Left hindlimb (tissue), 1 donor: Measurements from ENCODE around the gene CLHC1.
"Not testable (repeated sequence)": the region's sequence is repeated elsewhere in the genome, so short reads cannot be mapped to it uniquely, and the experiment has no call there.

Experiments used
- DNase-seq: peaks from one replicate; pipeline ENCODE4 v3.0.0-alpha.2; 2018

CLHC1 gene

GRCh38 chr2:55232084-55232862, at the start of gene CLHC1, which contains the start of gene RPS27A:
CLHC1 (minus strand) TSS chr2:55232293; CDS start chr2:55222411, 9,882 bp downstream.
RPS27A (plus strand) TSS chr2:55232688; CDS start chr2:55232825, 137 bp downstream.
- DNase-seq, result peak; percentile 94

GRCh38 chr2:55280851-55281546, 48.9 kb upstream of the CLHC1 start:
- DNase-seq, result not testable (repeated sequence)

DNA sequence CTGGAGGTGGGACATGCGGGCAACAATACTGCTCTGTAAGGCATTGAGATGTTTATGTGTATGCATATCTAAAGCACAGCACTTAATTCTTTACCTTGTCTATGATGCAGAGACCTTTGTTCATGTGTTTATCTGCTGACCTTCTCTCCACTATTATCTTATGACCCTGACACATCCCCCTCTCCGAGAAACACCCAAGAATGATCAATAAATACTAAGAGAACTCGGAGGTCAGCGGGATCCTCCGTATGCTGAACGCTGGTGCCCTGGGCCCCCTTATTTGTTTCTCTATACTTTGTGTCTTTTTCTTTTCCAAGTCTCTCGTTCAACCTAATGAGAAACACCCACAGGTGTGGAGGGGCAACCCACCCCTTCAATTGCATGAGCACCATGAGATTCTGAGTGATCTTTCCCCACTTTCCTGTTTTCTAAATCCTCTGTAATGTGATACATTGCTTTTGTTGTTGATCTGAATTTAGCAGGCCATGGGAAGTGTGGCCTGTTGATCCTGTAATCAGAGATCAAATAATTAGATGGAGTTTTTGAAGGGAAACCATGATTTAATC, 47.8 kb upstream of the CLHC1 start:
- DNase-seq, result not testable (repeated sequence)

GRCh38 chr2:55279214-55279835, 47.2 kb upstream of the CLHC1 start:
- not testable (repeated sequence) for DNase-seq

DNA sequence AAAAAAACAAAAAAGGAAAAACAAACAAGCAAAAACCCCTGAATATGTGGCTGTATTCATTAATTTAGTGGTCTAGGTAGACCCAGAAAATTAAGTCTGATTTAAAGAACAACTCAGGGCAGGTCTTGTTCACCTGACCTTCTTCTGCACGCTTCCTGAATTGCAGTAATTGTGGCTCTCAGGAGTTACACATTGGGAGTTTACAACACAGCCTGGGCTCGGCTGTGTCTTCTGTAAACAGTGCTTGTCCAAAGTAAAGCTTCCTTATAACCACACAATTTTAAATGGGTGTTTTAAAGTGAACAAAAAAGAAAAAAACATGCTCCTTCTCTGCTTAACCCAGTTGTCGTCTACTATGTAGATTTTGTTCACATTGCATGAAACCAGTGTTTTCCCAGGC, 45.2 kb upstream of the CLHC1 start:
- no peak for DNase-seq

GRCh38 chr2:55274346-55274745, 42.3 kb upstream of the CLHC1 start:
- DNase-seq, result not testable (repeated sequence)

DNA sequence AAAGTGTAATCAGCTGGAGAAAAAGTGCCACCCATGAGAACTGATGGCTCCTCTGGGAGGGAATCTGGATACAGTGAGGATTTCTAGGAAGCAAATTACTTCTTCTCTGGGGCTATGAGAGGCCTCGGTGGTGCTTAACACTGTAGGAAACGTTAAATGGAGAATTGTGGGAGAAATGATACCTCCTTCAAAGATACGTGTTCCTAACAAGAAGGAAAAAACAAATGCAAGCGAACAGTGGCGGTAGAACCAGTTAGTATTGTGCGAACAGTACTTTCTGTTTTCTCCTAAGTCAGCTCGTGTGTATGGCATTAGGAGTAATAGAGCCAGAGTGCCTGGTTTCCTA, 37.5 kb upstream of the CLHC1 start:
- no peak for DNase-seq

DNA sequence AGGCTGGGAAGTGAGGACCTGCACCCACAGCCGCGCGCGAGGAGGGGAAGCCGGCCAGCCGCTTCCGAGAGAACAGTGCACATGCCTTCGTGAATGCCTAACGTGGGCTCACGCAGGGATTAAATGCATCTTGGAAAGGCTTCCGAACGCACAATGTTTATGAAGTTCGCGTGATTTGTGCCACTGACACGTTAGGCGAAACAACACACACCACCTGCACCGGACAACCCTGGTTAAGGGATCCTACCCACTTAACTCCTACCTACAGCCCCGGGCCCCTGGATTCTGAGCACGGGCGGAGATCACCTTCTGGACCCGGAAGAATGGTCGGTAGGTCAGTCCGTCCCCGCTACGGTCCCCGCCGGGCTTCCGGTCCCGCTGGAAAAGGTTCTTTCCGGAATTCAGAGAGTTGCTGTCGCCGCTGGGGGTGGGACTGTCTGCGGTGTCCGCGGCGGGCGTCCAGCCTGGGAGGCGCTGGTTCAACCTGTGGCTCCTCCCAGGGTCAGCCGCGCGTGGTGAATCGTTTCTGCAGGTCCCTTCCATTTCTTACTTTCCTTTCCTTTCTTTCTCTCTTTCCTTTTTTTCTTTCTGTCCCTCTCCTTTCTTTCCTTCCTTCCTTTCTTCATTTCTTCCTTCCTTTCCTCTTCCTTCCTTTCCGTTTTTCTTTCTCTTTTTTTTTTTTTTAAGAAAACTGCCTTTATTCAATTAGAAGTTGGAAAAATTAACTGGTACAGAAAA, 37.0 kb upstream of the CLHC1 start, which contains the start of gene MTIF2:
TSS of gene MTIF2 (minus strand) at position 325 of the 738 bp plus-strand sequence. CDS start 5,373 bp downstream, outside the sequence.
- peak; percentile 97 for DNase-seq

DNA sequence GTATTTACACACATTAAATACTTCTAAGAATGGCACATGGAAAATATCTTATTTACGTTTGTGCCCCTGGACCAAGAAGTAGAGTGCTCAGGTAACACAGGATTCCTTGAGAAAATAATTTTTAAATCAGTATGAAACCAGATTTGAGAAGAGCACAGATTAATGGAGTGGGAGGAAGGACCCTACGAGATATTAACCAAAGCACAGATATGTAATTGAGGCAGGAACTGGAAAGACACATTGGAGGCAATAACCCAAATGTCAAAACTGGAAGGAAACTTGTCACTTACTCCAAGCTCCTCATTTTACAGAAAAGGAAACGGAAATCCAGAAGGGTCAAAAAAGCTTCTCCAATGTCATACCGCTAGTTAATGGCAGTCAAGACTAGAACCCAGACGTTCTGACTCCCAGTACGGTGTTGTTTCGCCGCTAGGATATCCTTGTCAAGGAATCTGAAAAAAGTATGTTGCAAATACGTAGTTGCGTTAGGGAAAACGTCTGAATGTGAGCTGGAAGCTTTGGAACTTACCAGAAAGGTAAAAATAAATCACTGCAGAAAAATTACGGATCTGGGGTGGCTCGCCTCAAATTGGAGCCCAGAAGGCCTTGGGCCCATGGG, 36.3 kb upstream of the CLHC1 start:
- no peak for DNase-seq

GRCh38 chr2:55259586-55259985, 27.5 kb upstream of the CLHC1 start:
- not testable (repeated sequence) for DNase-seq

DNA sequence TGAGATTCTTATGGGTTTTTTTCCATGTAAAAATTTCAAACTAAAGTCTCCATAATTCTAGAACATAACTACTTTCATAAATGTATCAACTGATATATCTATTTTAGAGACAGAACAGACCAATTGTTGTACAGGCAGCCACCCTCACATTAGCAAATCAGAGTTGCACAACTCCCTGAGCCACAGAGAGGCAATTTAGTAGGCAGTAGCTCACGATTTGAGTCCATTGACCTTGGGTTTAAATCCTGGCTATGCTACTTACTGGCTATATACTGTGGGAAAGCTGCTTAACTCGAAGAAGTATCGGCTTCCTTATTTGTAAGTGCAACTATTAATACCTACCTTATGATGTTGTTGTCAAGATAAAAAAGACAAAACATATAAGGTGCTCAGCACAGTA, 20.7 kb upstream of the CLHC1 start:
- no peak for DNase-seq

GRCh38 chr2:55247025-55247424, 14.9 kb upstream of the CLHC1 start:
- DNase-seq, result no peak

DNA sequence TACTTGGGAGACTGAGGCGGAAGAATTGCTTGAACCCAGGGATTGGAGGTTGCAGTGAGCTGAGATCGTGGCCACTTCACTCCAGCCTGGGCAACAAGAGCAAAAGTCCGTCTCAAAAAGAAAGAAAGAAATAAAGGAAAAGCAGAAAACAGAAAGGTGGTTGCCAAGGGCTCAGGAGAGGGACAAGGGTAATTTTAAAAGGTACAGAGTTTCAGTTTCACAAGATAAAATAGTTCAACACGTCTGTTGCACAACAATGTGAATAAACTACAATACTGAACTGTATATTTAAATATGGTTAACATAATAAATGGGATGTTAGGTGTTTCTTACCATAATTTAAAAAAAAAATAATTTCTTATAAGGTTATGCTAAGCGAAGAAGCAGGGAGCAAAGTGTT, 13.3 kb upstream of the CLHC1 start:
- DNase-seq, result no peak

DNA sequence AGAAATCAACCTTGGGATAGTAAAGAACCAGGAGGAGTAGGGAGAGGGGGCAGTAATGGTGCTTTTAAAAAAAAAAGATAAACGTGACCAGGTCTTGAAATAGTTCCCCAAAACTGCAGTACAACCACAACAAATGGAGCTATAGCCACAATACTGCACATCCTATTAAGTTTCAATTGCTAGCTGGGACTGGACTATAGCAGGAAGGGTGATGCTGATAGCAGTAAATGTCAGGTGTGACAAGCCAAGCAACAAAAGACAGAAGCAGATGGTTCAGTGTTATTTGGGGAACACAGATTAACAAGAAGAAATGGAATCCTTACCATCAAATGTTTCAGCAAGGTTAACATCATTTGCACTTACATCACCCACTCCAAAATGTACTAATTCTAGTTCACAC, 10.5 kb upstream of the CLHC1 start:
- no peak for DNase-seq

DNA sequence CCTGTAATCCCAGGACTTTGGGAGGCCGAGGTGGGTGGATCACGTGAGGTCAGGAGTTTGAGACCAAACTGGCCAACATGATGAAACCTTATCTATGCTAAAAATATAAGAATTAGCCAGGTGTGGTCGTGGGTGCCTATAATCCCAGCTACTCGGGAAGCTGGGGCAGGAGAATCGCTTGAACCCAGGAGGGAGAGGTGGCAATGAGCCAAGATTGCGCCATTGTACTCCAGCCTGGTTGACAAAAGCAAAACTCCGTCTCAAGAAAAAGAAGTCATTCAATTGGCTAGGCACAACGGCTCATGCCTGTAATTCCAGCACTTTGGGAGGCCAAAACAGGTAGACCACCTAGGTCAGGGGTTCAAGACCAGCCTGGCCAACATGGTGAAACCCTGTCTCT, 9.5 kb upstream of the CLHC1 start:
- not testable (repeated sequence) for DNase-seq

DNA sequence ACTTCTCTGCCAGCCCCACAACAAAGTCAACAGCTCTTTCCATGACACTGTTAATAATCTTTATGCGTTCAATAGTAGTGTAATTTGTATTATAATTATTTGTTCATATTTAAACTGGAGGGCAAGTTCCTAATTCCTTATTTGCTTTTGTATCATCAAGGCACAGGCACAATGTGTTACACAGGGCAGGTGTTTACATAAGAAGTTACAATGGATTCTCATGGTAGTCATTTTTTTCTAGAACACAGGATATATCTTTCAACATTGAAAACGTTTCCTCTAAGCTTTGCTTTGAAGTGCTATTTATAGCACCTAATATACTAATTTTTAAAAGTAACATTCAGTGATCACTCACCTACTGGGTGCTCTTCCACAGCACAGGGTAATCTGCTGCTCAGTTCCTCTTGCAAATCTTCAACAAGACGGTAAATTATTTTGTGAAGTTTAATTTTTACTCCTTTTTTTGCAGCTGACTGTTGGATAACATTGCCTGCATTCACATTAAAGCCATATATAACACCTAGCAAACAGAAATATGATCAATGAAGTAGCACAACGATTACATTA, 7.6 kb upstream of the CLHC1 start:
- DNase-seq, result no peak

DNA sequence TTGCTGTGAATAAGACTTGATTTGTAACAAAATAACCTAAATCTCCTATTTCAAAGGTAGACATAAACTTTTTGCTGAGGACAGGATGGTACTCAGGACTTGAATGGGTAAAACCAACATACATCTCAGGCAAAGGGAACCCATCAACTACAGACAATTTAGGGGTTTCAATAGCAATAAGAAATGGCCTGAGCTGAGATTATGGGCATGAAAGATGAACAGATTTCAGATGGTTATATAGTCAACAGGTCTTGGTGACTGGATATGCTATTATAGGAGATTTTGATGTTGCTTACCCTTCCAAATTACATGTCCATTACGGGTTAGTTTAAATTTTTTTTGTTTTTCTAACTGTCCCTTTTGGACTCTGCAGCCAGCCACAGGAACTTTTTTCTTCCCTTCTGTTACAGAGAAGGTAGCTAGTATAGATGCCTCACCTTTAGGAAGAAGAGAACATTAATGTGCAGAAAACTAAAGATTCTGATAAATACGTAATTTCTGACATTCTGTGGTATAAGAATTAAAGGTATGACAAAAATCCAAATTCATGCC, 5.0 kb upstream of the CLHC1 start:
- DNase-seq, result no peak

DNA sequence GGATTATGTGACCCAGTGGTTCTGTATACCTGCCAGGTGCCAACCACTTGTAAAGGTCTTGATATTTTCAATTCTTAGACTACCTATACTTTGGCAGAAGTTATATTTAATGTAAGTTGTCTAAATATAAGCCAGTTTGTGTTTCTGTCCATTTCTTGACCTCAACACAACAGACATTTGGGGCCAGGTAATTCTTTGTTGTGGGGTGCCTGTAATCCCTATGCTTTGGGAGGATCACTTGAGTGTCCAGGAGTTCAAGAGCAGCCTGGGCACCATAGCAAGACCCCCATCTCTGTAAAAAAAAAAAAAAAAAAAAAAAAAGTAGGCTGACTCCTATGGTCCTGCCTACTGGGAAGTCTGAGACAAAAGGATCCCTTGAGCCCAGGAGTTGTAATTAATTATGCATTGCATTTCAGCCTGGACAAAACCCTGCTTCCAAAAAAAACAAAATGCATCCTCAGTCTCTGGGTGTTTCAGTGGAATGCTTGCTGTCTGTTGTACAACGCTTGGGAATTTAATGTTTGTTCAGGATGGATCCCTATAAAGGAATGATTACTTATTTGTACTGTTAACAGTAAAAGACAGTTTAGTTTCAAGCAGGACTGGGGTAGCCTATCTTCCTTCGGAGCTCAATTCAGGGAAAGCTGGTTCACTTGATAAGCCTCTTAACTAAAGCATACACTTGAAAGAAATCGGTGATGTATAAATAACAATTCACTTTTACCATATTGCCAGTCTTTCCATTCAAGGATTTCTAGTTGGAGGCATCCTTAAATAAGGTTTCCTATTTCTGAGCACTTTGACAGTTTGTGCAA, 3.8 kb upstream of the CLHC1 start:
- no peak for DNase-seq

- DNase-seq, result no peak
Observed at GRCh38 chr2:55233658-55233940, 1.5 kb upstream of the CLHC1 start.

DNA sequence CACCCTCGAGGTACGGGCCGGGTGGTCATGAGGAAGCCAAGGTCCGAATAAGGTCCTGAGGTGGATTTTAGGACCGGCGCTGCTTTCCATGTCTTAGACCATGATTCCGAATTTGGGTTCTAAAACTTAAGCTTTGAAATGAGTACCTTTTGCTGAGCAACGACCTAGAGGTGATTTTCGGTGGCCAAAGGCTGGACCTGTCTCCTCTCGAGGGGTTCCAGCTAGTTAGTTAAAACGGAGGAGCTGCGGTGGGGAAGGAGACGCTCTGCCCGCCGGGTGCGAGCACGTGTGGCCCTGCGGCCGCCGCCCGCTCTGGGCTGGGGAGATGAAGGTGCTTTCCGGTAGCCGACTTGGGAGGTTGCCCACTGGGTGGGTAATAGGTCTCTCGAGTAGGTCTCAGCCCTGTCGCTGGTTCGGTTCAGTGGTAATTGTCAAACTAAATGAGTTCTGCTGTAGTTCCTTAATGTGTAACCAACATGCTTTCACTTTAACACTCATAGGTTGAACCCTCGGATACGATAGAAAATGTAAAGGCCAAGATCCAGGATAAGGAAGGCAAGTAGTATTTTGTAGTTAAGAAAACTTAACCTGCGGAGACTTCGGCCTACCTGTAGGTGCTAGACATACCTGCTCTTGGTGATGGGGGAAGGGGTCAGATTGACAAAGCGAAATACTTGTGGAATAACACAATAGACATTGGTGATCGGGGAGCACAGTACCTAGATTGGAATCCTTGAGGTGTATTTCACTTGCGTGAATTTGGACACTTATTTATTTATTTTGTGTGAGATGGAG, 967 bp upstream of the CLHC1 start:
- peak; percentile 36 for DNase-seq
